ENCODE data around the gene OCIAD2.
"Not testable (repeated sequence)": the region's sequence is repeated elsewhere in the genome, so short reads cannot be mapped to it uniquely, and the experiment has no call there.

OCIAD2 gene

DNA sequence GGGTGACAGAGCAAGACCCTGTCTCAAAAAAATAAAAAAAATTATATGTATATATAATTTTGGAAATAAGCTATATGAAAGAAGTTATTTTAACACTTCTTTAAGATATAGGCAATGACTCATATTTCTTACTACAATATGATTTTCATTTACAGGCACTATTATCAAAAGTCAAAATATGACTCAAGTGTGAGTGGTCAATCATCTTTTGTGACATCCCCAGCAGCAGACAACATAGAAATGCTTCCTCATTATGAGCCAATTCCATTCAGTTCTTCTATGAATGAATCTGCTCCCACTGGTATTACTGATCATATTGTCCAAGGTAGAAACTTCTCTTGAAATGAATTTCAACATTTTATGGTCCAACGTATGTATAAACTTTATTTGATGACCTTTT is 54.9 kb downstream of the OCIAD2 start:
- no peak for DNase-seq

GRCh38 chr4:48848799-48849198 is 57.8 kb downstream of the OCIAD2 start:
- DNase-seq = not testable (repeated sequence)

DNA sequence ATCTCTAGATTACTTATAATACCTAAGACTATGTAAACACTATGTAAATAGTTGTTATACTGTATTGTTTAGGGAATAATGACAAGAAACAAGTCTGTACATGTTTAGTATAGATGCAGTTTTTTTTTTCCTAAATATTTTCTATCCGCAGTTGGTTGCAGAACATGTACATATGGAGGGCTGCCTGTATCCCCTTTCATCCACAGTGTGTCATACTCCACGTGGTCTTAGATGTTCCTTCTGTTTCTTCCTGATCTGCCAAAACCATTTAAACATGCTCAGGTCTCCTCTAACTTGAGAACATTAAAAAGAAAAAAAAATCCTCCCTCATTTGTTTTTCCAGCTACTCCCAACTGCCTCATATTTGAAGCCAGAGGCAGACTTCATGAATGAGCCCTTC is 61.7 kb downstream of the OCIAD2 start:
- no peak for DNase-seq

DNA sequence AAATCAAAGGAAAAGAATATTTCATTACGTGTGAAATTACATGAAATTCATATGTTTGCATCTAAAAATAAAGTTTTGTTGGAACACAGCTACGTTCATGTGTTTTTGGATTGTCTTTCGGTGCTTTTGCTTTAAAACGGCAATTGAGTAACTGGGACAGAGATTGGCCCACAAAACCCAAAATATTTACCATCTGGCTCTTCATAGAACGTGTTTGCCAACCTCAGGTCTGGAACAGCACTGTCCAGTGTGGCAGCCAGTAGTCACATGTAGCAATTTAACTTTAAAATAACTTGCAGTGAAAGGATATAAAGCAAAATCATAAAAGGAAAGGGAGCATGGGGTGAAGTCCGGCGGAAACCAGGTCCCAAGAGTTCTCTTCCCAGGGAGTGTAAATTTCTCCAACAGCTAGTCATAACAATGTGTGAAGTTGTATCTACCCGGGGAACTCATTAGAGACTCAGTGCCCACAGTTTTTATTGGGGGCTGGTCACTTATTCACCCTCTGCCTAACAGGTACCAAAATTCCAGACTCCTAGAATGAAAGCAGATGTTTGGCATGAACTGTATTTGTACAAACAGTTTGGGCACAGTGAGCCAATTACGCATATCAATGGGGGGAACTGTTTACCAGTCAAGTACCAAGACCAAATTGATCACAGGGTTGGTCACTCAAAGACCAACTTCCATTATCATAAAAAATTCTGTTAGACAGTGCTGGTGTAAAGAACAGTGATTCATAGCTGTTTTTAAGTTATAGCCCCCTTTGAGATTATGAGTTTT is 65.3 kb downstream of the OCIAD2 start:
- no peak for DNase-seq

DNA sequence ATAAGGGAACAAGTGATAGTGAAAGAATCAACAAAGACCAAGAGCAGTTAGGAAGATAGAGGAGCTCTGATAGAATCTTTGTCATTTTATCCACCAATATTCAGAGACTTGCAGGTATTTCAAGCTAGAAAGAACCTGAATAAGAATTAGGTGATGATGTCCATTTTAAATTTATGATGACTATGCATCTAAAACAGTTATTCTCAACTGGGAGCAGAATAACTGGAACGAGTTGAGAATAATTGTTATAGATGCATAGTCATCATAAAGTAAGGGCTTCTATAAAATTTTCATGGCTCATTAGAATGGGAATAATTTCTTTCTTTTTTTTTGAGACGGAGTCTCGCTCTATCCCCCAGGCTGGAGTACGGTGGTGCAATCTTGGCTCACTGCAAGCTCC is 69.9 kb downstream of the OCIAD2 start:
- DNase-seq = no peak
